GM18951 (cell line): Measurements from ENCODE around the gene DTX2.
"Not testable (repeated sequence)": the region's sequence is repeated elsewhere in the genome, so short reads cannot be mapped to it uniquely, and the experiment has no call there.

Experiments used
- in situ Hi-C: fragments of 300-500 bp; cut with MboI; formaldehyde crosslinking; loops from one replicate; pipeline ENCODE4 v1.12.0; 2022; ENCODE audit warnings: low sequenced_read_pairs, mixed read lengths, inconsistent platforms; ENCODE audit not compliant: unreplicated experiment

DTX2 gene

DNA sequence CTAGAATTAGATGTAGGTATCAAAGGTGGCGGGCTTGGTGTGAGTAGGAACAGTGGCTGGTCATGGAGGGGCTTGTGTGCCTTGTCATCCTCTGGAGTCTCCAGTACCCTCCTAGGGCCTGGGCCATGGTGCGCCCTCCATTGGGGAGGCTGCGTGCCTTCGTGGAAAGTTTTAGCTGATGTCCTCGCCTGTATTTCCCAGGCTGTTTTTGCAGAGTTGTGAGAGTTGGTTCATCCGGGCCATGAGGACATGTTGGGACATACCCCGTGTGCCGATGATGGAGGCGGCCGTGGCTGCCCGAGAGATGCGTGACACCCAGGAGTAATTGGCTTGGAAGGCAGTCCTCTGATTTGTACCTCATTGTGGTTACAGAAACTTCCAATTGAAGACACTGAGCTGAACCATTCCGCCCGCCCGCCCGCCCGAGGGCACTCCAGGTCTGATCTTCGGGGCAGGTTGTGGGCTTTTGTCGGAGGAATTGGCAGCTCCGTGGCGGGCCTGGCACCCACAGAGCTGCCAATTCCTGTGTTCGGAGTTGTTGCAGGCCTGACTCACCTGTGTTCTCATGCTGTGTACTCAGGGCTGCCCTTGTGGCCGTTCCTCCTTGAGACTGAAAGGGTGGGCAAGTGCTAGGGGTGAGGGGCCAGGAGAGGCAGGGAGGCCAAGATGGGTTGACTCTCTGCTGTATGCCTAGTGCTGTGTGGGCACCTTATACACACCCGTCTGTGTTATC is 15.4 kb downstream of the DTX2 start:
- in situ Hi-C loops, result not testable (repeated sequence)

DNA sequence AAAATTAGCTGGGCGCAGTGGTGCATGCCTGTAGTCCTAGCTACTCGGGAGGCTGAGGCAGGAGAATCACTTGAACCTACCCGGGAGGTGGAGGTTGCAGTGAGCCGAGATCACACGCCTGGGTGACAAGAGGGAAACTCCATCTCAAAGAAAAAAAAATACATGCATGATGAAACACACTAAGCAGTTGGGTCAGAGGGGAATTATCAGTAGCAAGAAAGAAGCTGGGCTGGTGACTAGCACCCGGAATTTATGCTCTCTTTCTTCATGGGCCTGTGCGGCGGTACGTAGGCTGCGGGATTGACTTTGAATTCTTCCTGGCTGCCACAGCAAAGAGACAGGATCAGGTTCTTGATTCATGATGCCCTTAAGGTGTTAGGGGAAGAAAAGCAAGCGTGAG is 18.1 kb downstream of the DTX2 start:
- in situ Hi-C loops, result not testable (repeated sequence)

DNA sequence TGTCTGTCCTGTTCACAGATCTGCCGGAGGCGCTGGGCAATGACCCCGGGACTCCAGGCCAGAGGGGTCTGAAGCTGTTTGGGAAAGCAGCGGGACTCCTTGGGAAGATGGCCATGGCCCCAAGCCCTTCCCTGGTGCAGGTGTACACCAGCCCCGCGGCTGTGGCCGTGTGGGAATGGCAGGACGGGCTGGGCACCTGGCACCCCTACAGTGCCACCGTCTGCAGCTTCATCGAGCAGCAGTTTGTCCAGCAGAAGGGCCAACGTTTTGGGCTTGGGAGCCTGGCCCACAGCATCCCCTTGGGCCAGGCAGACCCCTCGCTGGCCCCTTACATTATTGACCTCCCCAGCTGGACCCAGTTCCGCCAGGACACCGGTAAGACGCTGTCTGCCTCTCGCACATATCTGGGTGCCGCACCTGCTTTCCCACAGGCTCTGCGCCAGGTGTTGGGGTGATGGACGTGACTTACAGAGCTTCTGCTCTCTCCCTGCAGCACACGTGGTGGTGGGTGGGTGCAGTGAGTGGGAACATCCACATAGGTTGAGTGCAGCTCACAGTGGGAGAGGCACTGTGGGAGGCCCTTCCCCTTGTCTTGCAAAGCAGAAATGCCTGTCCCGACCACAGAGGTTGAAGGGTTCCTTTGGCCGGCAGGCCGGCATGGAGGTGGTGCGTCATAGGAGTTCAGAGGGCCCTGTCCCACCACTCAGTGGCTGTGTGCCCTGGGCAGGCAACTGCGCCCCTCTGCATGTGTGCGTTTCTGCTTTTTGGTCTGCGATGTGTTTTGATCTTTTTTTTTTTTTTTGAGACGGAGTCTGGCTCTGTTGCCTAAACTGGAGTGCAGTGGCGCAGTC is 19.1 kb downstream of the DTX2 start:
- in situ Hi-C loops, result not testable (repeated sequence)

DNA sequence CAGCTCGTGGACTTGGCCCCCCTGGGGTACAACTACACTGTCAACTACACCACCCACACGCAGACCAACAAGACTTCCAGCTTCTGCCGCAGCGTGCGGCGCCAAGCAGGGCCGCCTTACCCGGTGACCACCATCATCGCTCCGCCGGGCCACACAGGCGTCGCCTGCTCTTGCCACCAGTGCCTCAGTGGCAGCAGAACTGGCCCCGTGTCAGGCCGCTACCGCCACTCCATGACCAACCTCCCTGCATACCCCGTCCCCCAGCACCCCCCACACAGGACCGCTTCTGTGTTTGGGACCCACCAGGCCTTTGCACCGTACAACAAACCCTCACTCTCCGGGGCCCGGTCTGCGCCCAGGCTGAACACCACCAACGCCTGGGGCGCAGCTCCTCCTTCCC is 21.2 kb downstream of the DTX2 start:
- in situ Hi-C loops, result not testable (repeated sequence)

GRCh38 chr7:76483081-76483480 is 21.6 kb downstream of the DTX2 start:
- in situ Hi-C loops, result not testable (repeated sequence)

DNA sequence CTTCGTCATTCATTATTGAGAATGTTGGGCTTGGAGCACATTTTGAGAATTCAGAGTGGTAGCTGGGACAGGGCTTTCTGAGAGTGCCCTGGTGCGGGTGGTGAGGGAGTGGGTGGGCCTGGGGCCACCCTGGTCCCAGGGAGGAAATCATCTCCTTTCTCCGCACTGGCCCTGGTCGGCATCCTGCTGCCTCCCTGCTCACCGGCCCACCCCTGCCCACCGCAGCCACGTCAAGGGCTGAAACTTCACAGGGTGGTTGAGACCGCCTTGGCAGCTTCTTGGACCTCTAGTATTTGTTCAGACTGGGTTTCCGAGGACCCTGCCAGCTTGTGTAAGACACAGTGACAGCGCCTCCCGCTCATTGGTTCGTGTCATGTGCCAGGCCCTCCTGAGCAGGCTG is 22.9 kb downstream of the DTX2 start:
- in situ Hi-C loops, result not testable (repeated sequence)

- in situ Hi-C loops, result not testable (repeated sequence)
These were observed 24.5 kb downstream of the DTX2 start for GRCh38 chr7:76485822-76486610.

- in situ Hi-C loops, result not testable (repeated sequence)
These were observed 25.1 kb downstream of the DTX2 start for GRCh38 chr7:76486618-76487017.

GRCh38 chr7:76487969-76488368 is 26.5 kb downstream of the DTX2 start:
- in situ Hi-C loops, result not testable (repeated sequence)

GRCh38 chr7:76492139-76492538 is 30.6 kb downstream of the DTX2 start:
- in situ Hi-C loops, result not testable (repeated sequence)

DNA sequence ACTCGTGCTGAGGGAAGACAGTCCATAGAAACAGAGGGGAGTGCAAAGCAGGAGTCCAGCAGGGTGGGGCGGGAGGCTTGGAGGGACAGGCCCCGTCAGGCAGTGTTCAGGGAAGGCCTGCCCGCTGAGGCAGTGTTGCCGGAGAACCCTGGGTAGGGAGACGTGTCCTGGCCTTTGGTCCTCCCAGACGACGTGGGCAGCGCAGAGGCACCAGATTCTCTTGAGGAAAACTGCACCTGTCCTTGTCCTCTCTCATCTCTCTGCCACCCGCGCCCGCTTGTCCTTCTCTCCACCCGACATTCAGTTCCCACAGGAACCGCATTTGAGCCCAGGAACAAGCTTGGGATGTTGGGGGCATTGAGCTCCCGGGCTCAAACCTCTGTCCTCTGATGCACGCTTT is 34.2 kb downstream of the DTX2 start:
- in situ Hi-C loops, result not testable (repeated sequence)

- in situ Hi-C loops, result not testable (repeated sequence)
These were observed 36.5 kb downstream of the DTX2 start for GRCh38 chr7:76497918-76498582.

DNA sequence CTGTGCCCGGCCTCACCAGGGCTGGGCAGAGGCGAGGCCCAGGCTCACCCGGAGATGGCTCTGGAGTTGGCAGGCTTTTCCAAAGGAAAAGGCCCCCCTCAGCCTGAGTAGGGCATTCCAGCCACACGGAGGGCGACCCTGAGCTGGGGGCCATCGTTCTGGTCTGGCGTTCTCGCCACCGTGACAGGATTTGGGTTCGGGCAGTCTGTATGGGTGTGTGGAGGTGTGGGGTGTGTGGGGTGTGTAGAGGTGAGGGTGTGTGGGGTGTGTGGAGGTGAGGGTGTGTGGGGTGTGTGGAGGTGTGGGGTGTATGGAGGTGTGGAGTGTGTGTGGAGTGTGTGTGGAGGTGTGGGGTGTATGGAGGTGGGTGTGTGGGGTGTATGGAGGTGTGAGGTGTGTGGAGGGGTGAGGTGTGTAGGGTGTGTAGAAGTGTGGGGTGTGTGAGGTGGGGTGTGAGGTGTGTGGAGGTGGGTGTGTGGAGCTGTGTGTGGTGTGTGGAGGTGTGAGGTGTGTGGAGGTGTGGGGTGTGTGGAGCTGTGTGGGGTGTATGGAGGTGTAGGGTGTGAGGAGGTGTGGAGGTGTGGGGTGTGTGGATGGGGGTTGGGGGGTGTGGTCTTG is 37.2 kb downstream of the DTX2 start:
- in situ Hi-C loops, result not testable (repeated sequence)

DNA sequence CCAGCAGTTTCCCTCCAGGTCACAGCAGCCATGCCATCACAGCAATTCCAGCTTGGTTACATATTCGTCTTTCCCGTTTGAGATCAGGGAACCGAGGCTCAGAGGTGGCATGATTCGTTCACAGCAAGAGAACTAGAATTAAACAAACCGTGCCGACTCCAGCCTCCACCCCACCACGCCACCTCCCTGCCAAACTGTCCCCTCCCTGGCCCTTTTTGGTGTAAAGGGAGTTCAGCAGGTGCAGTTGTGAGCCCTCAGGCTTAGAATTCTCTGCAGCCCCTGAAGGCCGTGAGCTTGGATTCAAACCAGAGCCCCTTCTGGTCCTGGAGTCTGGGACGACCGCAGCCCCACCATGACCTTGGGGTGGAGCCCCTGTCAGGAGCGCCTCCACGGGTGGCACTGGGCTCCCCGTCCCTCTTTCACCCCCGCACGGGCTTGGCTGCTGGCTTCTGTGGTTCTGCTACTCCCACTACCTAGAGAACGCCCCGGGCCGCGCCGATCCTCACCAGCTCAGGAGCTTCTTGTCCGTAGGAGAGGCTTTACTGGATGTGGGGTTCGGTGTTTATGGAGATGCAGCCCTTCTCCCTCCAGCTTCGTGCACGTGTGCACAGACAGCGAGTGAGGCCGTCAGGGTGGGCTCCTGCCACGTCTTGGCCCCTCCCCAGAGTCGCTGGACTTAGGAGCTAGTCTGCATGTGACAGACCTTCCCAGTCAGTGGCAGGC is 37.9 kb downstream of the DTX2 start:
- in situ Hi-C loops, result not testable (repeated sequence)

- in situ Hi-C loops, result loop anchor here (10.0 to 25.0 kb wide), 3 partner anchors 88 to 988 kb away; partner anchors contain the start of genes SSC4D and ZP3
These were observed 38.4 kb downstream of the DTX2 start for GRCh38 chr7:76499924-76500241.

- in situ Hi-C loops, result loop anchor here (10.0 to 25.0 kb wide), 3 partner anchors 90 to 990 kb away; partner anchors contain the start of genes SSC4D and ZP3
These were observed 40.7 kb downstream of the DTX2 start for GRCh38 chr7:76502224-76502623.

- in situ Hi-C loops, result loop anchor here (10.0 to 25.0 kb wide), 3 partner anchors 91 to 991 kb away; partner anchors contain the start of genes SSC4D and ZP3
These were observed 41.3 kb downstream of the DTX2 start for GRCh38 chr7:76502836-76503235.

DNA sequence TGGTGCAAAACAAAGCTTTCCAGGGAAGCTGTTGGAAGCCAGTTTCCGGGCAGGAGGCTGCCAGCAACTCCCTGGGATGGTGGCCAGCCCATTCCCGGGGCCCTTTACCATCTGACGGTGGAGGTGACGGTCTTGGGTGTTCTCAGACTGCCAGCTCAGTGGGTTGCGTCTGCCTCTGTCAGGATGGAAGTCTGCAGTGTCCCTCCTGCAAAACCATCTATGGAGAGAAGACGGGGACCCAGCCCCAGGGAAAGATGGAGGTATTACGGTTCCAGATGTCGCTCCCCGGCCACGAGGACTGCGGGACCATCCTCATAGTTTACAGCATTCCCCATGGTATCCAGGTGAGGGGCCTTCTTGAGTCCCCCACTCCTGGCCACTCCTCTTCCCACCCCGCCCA is 41.7 kb downstream of the DTX2 start:
- in situ Hi-C loops, result loop anchor here (10.0 to 25.0 kb wide), 3 partner anchors 91 to 991 kb away; partner anchors contain the start of genes SSC4D and ZP3
